SK-N-SH treated with all-trans-retinoic acid at 6 μM for 48 hours (cell line): ENCODE measurements around the gene FMNL1.
"Not testable (repeated sequence)": the region's sequence is repeated elsewhere in the genome, so short reads cannot be mapped to it uniquely, and the experiment has no call there.

Experiments used
- ATAC-seq: fragments of 200-7000 bp; cut with Tn5 transposase; 3 replicates; pipeline ENCODE4 v1.9.1; 2020; ENCODE audit warnings: mild to moderate bottlenecking, moderate library complexity
- ARNTL ChIP-seq: fragments of 450-650 bp; formaldehyde crosslinking; IDR thresholded peaks from 2 replicates; pipeline ENCODE4 v1.5.0; 2020; ENCODE audit warnings: low read depth, mild to moderate bottlenecking, moderate library complexity, borderline replicate concordance
- BACH2 ChIP-seq: fragments of 250-450 bp; sonication (Bioruptor Pico); IDR thresholded peaks from 2 replicates; pipeline ENCODE4 v1.9.0; 2021; ENCODE audit warnings: mild to moderate bottlenecking, borderline replicate concordance
- CSDC2 ChIP-seq: fragments of 250-450 bp; sonication (Bioruptor Pico); IDR thresholded peaks from 2 replicates; pipeline ENCODE4 v1.5.0; 2020; ENCODE audit warnings: mild to moderate bottlenecking, moderate library complexity
- CSRNP3 ChIP-seq: fragments of 250-450 bp; sonication (Bioruptor Pico); IDR thresholded peaks from 2 replicates; pipeline ENCODE4 v1.5.1; 2021; ENCODE audit warnings: mild to moderate bottlenecking, moderate library complexity
- ESRRG ChIP-seq: fragments of 250-450 bp; sonication (Bioruptor Pico); IDR thresholded peaks from 2 replicates; pipeline ENCODE4 v1.6.1; 2021; ENCODE audit warnings: mild to moderate bottlenecking
- GLIS3 ChIP-seq: fragments of 250-450 bp; sonication (Bioruptor Pico); IDR thresholded peaks from 2 replicates; pipeline ENCODE4 v1.5.0; 2020; ENCODE audit warnings: mild to moderate bottlenecking, moderate library complexity
- ISL1 ChIP-seq: fragments of 250-450 bp; sonication (Bioruptor Pico); IDR thresholded peaks from 2 replicates; pipeline ENCODE4 v2.1.2; 2022; ENCODE audit warnings: mild to moderate bottlenecking, moderate library complexity
- OSR1 ChIP-seq: fragments of 250-450 bp; sonication (Bioruptor Pico); IDR thresholded peaks from 2 replicates; pipeline ENCODE4 v1.8.0; 2022; ENCODE audit warnings: moderate library complexity, mild to moderate bottlenecking, inconsistent platforms
- PATZ1 ChIP-seq: fragments of 250-450 bp; sonication (Bioruptor Pico); IDR thresholded peaks from 2 replicates; pipeline ENCODE4 v1.8.0; 2020; ENCODE audit warnings: mild to moderate bottlenecking, moderate library complexity, borderline replicate concordance
- POU6F1 ChIP-seq: fragments of 250-450 bp; sonication (Bioruptor Pico); IDR thresholded peaks from 2 replicates; pipeline ENCODE4 v1.8.0; 2021; ENCODE audit warnings: low read depth, mild to moderate bottlenecking, moderate library complexity, borderline replicate concordance
- PPARA ChIP-seq: fragments of 250-450 bp; sonication (Bioruptor Pico); IDR thresholded peaks from 2 replicates; pipeline ENCODE4 v1.5.0; 2020; ENCODE audit warnings: mild to moderate bottlenecking, borderline replicate concordance
- RARB ChIP-seq: fragments of 250-450 bp; sonication (Bioruptor Pico); IDR thresholded peaks from 2 replicates; pipeline ENCODE4 v1.8.0; 2021; ENCODE audit warnings: mild to moderate bottlenecking, moderate library complexity
- SNAI2 ChIP-seq: fragments of 250-450 bp; sonication (Bioruptor Pico); IDR thresholded peaks from 2 replicates; pipeline ENCODE4 v1.5.0; 2020; ENCODE audit warnings: mild to moderate bottlenecking, moderate library complexity
- TCF4 ChIP-seq: fragments of 250-450 bp; sonication (Bioruptor Pico); IDR thresholded peaks from 2 replicates; pipeline ENCODE4 v1.8.0; 2021; ENCODE audit warnings: mild to moderate bottlenecking, moderate library complexity, borderline replicate concordance
- TOX ChIP-seq: fragments of 250-450 bp; sonication (Bioruptor Pico); IDR thresholded peaks from 2 replicates; pipeline ENCODE4 v1.8.0; 2021; ENCODE audit warnings: mild to moderate bottlenecking, moderate library complexity, borderline replicate concordance
- TSHZ2 ChIP-seq: fragments of 250-450 bp; sonication (Bioruptor Pico); IDR thresholded peaks from 2 replicates; pipeline ENCODE4 v1.5.0; 2020; ENCODE audit warnings: mild to moderate bottlenecking, moderate library complexity
- ZC3H10 ChIP-seq: fragments of 250-450 bp; sonication (Bioruptor Pico); IDR thresholded peaks from 2 replicates; pipeline ENCODE4 v1.5.1; 2021; ENCODE audit warnings: mild to moderate bottlenecking, moderate library complexity
- ZFP3 ChIP-seq: fragments of 250-450 bp; sonication (Bioruptor Pico); IDR thresholded peaks from 2 replicates; pipeline ENCODE4 v1.5.0; 2020; ENCODE audit warnings: mild to moderate bottlenecking, moderate library complexity
- ZFP30 ChIP-seq: fragments of 450-650 bp; formaldehyde crosslinking; IDR thresholded peaks from 2 replicates; pipeline ENCODE4 v1.5.0; 2022; ENCODE audit warnings: mild to moderate bottlenecking, moderate library complexity
- ZNF565 ChIP-seq: fragments of 450-650 bp; formaldehyde crosslinking; conservative IDR thresholded peaks from 2 replicates; pipeline ENCODE4 v1.5.0; 2020; ENCODE audit warnings: low read depth, mild to moderate bottlenecking, moderate library complexity
- ZNF70 ChIP-seq: fragments of 450-650 bp; formaldehyde crosslinking; IDR thresholded peaks from 2 replicates; pipeline ENCODE4 v1.5.0; 2020; ENCODE audit warnings: mild to moderate bottlenecking, moderate library complexity
- ZNF8 ChIP-seq: fragments of 450-650 bp; formaldehyde crosslinking; IDR thresholded peaks from 2 replicates; pipeline ENCODE4 v1.5.0; 2020; ENCODE audit warnings: mild to moderate bottlenecking, moderate library complexity

Gene FMNL1

GRCh38 chr17:45197555-45198334 lies 23.9 kb upstream of the FMNL1 start:
- TF ChIP-seq PPARA (CRISPR knock-in tag) (no peak), ZFP3 (peak; percentile 96)

GRCh38 chr17:45200701-45201100 lies 21.0 kb upstream of the FMNL1 start:
- no peak for TF ChIP-seq POU6F1
- no peak for TF ChIP-seq TSHZ2
- TF ChIP-seq ZNF565 (CRISPR knock-in tag): no peak
- TF ChIP-seq SNAI2: no peak
- no peak for TF ChIP-seq RARB
- no peak for TF ChIP-seq GLIS3 (CRISPR knock-in tag)
- ATAC-seq: no peak

More at GRCh38 chr17:45197555-45198334, 23.9 kb upstream of the FMNL1 start:
- ATAC-seq: peak; percentile 100

GRCh38 chr17:45201457-45201856 lies 20.2 kb upstream of the FMNL1 start:
- TF ChIP-seq ISL1 (CRISPR knock-in tag) (no peak), ZNF70 (CRISPR knock-in tag) (no peak), GLIS3 (CRISPR knock-in tag) (no peak), OSR1 (no peak), ZNF8 (no peak)
- no peak for ATAC-seq

GRCh38 chr17:45201880-45202279 lies 19.8 kb upstream of the FMNL1 start:
- not testable (repeated sequence) for ATAC-seq

GRCh38 chr17:45218895-45219661 lies 2.6 kb upstream of the FMNL1 start:
- peak; percentile 90 for ATAC-seq
- no peak for TF ChIP-seq OSR1
- TF ChIP-seq ZFP30 (CRISPR knock-in tag): no peak
- TF ChIP-seq ZC3H10: no peak
- no peak for TF ChIP-seq RARB
- TF ChIP-seq TCF4 (CRISPR knock-in tag): no peak
- TF ChIP-seq SNAI2: no peak
- no peak for TF ChIP-seq ISL1 (CRISPR knock-in tag)
- no peak for TF ChIP-seq BACH2 (CRISPR knock-in tag)
- TF ChIP-seq CSDC2: no peak
- no peak for TF ChIP-seq PPARA (CRISPR knock-in tag)
- TF ChIP-seq TOX (CRISPR knock-in tag): no peak
- TF ChIP-seq PATZ1 (CRISPR knock-in tag): no peak

- ATAC-seq: no peak
- TF ChIP-seq SNAI2 (no peak), ZNF8 (no peak), ARNTL (CRISPR knock-in tag) (no peak), CSRNP3 (CRISPR knock-in tag) (no peak), TOX (CRISPR knock-in tag) (no peak), ZC3H10 (no peak), ZFP3 (no peak), TSHZ2 (no peak), ESRRG (CRISPR knock-in tag) (no peak), ISL1 (CRISPR knock-in tag) (no peak), PPARA (CRISPR knock-in tag) (no peak), RARB (no peak)
Observed at GRCh38 chr17:45220079-45220478, 1.6 kb upstream of the FMNL1 start.
